Activated naive CD4-positive, alpha-beta T cell treated with anti-CD3 and anti-CD28 coated beads, Interleukin-2, amount 50 U/mL, for 16 hours (primary cell): Measurements from ENCODE around the gene VSTM4.

Experiments
- DNase-seq: peaks from one replicate; pipeline ENCODE4 v3.0.0-alpha.2; 2020

Gene VSTM4

GRCh38 chr10:49066944-49067730 is 48.2 kb downstream of the VSTM4 start:
- DNase-seq: no peak

GRCh38 chr10:49062229-49062628 is 53.1 kb downstream of the VSTM4 start:
- DNase-seq: no peak

- DNase-seq: no peak
Observed at GRCh38 chr10:49061667-49062066, 53.7 kb downstream of the VSTM4 start.

GRCh38 chr10:49058463-49059255 is 56.7 kb downstream of the VSTM4 start:
- no peak for DNase-seq

- no peak for DNase-seq
Observed at GRCh38 chr10:49057231-49057880, 58.0 kb downstream of the VSTM4 start.

- no peak for DNase-seq
Observed at GRCh38 chr10:49056356-49056755, 59.0 kb downstream of the VSTM4 start.

- DNase-seq: no peak
Observed at GRCh38 chr10:49055221-49055849, 60.0 kb downstream of the VSTM4 start.

- DNase-seq: no peak
Observed at GRCh38 chr10:49054753-49055152, 60.6 kb downstream of the VSTM4 start.

GRCh38 chr10:49053998-49054692 is 61.2 kb downstream of the VSTM4 start:
- no peak for DNase-seq

GRCh38 chr10:49053053-49053997 is 62.0 kb downstream of the VSTM4 start:
- DNase-seq: no peak

- DNase-seq: no peak
Observed at GRCh38 chr10:49052069-49052468, 63.3 kb downstream of the VSTM4 start.

GRCh38 chr10:49050906-49051305 is 64.4 kb downstream of the VSTM4 start:
- no peak for DNase-seq

- no peak for DNase-seq
Observed at GRCh38 chr10:49050366-49050765, 65.0 kb downstream of the VSTM4 start.

GRCh38 chr10:49049660-49050059 is 65.7 kb downstream of the VSTM4 start:
- DNase-seq: no peak

GRCh38 chr10:49047128-49047639 is 68.1 kb downstream of the VSTM4 start:
- DNase-seq: no peak

GRCh38 chr10:49044293-49045193 is 70.8 kb downstream of the VSTM4 start:
- DNase-seq: no peak

- DNase-seq: no peak
Observed at GRCh38 chr10:49040601-49041000, 74.7 kb downstream of the VSTM4 start.

GRCh38 chr10:49039409-49039808 is 75.9 kb downstream of the VSTM4 start:
- no peak for DNase-seq

GRCh38 chr10:49038711-49039110 is 76.6 kb downstream of the VSTM4 start:
- no peak for DNase-seq

GRCh38 chr10:49037187-49037586 is 78.1 kb downstream of the VSTM4 start:
- DNase-seq: no peak
